Activated T-cell treated with anti-CD3 and anti-CD28 coated beads, Interleukin-2, amount 50 U/mL, for 1 hour (primary cell): ENCODE results near the gene P2RY14.
A peak's percentile ranks its signal among the peaks of the same experiment; 100 is the strongest.
"Not testable (repeated sequence)": the region's sequence is repeated elsewhere in the genome, so short reads cannot be mapped to it uniquely, and the experiment has no call there.

ENCODE experiments used
- DNase-seq: peaks from one replicate; pipeline ENCODE4 v3.0.0-alpha.2; 2020

P2RY14 gene

DNA sequence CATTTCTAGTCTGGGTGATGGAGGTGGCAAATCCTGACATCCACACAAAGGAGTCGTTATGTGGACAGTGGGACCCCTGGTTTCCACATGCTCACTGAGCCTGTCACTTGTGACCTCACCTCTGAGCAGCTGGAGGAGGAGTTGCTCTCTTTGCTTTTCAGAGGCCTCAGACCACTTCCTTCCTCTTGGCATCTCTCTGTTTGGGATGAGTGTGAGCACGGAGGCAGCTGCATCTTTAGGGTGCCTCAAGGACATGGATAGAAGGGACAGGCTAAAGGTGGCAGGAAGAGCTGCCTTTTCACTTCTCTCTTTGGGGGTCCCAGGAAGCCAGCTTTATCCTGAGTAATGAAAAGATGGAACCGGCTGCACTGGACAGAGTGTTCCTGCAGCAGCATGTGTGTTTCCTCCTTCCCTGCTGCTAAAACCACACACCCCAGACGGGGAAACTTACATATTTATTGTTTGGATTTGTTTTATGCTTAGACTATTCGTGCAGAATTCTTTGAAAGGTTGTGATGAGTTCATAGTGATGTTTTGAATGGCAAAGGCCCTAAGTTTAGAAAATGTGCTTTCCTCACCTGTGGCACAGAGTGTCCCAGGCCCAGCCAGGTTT, 107.1 kb downstream of the P2RY14 start:
- peak; percentile 33 for DNase-seq

GRCh38 chr3:151169948-151170679, 108.2 kb downstream of the P2RY14 start:
- DNase-seq, result not testable (repeated sequence)

GRCh38 chr3:151169262-151169947, 108.9 kb downstream of the P2RY14 start:
- DNase-seq, result no peak

DNA sequence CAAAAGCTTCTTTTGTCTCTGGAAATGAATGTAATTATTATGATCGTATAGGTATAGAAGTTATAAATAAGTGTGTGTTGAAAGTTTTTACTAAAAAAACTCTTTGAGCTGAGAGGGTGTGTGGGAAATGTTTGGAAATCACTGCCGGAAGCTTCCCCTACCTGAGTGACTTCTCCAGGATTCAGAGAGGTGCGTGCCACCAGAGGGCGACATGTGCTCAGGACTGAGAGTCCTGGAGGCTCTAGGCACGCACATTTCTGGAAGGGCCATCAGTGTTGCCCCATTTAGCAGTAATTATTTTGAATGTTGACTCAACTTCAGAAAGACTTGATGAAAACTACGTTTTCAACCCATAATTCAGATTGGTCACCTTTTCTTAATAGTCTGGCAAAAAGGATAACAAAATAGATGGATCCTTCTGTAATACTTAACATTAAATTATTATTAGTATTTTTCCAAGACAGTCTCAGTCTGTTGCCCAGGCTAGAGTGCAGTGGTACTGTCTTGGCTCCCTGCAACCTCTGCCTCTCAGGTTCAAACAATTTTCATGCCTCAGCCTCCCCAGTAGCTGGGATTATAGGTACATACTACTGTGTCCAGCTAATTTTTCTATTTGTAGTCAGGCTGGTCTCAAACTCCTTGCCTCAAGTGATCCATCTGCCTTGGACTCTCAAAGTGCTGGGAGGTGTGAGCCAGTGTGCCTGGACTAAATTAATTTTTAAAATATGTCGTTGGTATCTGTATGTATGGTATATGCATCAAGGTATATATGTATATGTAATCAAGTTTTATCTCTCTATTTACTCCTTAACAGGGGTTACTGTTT, 109.9 kb downstream of the P2RY14 start:
- peak; percentile 82 for DNase-seq

- DNase-seq, result no peak
Measured at GRCh38 chr3:151166161-151166560, 112.2 kb downstream of the P2RY14 start.

DNA sequence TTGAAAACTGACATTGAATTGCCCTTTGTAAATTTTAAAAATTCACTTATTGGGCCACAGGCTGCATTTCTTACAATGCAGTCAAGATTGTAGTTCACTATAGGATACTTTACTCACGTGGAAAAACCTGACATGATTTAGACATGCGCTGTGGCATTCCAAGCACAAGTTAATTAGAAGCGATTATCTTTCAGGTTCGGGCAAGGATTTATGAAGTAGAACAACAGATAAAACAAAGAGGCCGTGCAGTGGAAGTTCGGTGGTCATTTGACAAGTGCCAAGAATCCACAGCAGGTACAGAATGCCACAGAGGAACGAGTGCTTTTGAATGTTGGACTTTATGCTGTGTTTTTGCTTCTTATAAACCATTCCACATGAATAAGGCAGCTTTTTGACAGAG, 113.1 kb downstream of the P2RY14 start:
- DNase-seq, result no peak
